Neutrophil (primary cell): Measurements from ENCODE around the gene KDSR.

Experiments used
- H3K27ac ChIP-seq: fragments of 200-600 bp; sonication (generic); 2 replicates; pipeline ENCODE4 v1.5.1; 2016; ENCODE audit warnings: mild to moderate bottlenecking, moderate library complexity
- H3K27me3 ChIP-seq: fragments of 200-600 bp; sonication (generic); 2 replicates; pipeline ENCODE4 v1.6.0; 2016; ENCODE audit warnings: mild to moderate bottlenecking
- H3K36me3 ChIP-seq: fragments of 200-600 bp; sonication (generic); 2 replicates; pipeline ENCODE4 v1.5.1; 2017
- H3K4me1 ChIP-seq, 2 experiments: fragments of 200-600 bp in 1 of 2; sonication (generic) in 1 of 2; 1 replicate in 1 of 2; 2 replicates in 1 of 2; pipeline versions ENCODE4 v1.5.1 to v1.6.1; 2013 to 2016; ENCODE audit warnings: low read depth in 1 of 2, low read length in 1 of 2, mild to moderate bottlenecking in 1 of 2, moderate library complexity in 1 of 2; ENCODE audit not compliant: control insufficient read depth in 1 of 2, insufficient read depth in 1 of 2
- H3K4me3 ChIP-seq, 2 experiments: fragments of 200-600 bp in 1 of 2; sonication (generic) in 1 of 2; 1 replicate in 1 of 2; 2 replicates in 1 of 2; pipeline ENCODE4 v1.5.1; 2013 to 2016; ENCODE audit warnings: low read depth in 1 of 2, low read length in 1 of 2, mild to moderate bottlenecking in 1 of 2, moderate library complexity in 1 of 2
- H3K9me3 ChIP-seq: fragments of 200-600 bp; sonication (generic); 2 replicates; pipeline ENCODE4 v1.5.1; 2016
- TF ChIP-seq, protein P1 (sequence below): fragments of 200-600 bp; sonication (generic); IDR thresholded peaks from 2 replicates; pipeline ENCODE4 v1.5.1; 2016; ENCODE audit warnings: antibody characterized with exemption

KDSR gene

GRCh38 chr18:63326011-63326410 lies 41.0 kb downstream of the KDSR start:
- Histone ChIP-seq H3K4me3 (no peak overlapping the region), H3K27ac (no peak overlapping the region), H3K4me1 (peaks cover 13 to 15% of the 10 kb centered on the region in 2 experiments), H3K9me3 (no peaks in the 10 kb centered on the region), H3K36me3 (no peaks in the 10 kb centered on the region), H3K27me3 (peaks cover 7% of the 10 kb centered on the region)
- TF ChIP-seq, protein P1, sequence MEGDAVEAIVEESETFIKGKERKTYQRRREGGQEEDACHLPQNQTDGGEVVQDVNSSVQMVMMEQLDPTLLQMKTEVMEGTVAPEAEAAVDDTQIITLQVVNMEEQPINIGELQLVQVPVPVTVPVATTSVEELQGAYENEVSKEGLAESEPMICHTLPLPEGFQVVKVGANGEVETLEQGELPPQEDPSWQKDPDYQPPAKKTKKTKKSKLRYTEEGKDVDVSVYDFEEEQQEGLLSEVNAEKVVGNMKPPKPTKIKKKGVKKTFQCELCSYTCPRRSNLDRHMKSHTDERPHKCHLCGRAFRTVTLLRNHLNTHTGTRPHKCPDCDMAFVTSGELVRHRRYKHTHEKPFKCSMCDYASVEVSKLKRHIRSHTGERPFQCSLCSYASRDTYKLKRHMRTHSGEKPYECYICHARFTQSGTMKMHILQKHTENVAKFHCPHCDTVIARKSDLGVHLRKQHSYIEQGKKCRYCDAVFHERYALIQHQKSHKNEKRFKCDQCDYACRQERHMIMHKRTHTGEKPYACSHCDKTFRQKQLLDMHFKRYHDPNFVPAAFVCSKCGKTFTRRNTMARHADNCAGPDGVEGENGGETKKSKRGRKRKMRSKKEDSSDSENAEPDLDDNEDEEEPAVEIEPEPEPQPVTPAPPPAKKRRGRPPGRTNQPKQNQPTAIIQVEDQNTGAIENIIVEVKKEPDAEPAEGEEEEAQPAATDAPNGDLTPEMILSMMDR, result no peak

DNA sequence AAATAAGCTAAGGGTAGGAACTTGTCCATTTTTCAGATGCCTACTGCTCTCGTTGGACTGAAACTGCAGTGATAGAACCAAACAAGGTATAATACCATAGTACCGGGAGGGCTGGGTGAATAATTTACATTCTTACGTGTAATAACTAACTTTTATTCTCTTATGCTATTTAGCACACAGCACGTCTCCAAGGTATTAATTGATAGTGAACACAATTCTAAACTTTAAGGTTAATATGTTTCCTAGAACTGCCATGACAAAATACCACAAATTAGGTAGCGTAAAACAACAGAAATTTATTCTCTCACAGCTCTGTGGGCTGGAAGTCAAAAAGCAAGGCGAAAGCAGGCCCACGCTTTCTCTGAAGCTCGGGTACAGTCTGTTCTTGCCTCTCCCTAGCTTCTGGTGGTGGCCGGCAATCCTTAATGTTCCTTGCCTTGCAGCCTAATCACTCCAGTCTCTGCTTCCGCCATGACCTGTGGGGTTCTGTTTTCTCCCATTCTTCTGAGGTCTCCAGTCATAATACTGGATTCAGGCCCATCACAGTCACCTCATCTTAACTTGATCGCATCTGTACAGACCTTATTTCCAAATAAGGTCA lies 41.8 kb downstream of the KDSR start:
- H3K27me3 ChIP-seq, result peaks cover 12% of the 10 kb centered on the region
- peaks cover 19 to 21% of the 10 kb centered on the region in 2 experiments for H3K4me1 ChIP-seq
- H3K4me3 ChIP-seq, result no peak overlapping the region
- H3K9me3 ChIP-seq, result no peaks in the 10 kb centered on the region
- no peak overlapping the region for H3K27ac ChIP-seq
- TF ChIP-seq, protein P1, result no peak
- H3K36me3 ChIP-seq, result no peaks in the 10 kb centered on the region

- H3K4me3 ChIP-seq, result no peak overlapping the region
- H3K9me3 ChIP-seq, result no peaks in the 10 kb centered on the region
- H3K4me1 ChIP-seq, result peaks cover 34 to 35% of the 10 kb centered on the region in 2 experiments
- peaks cover 29% of the 10 kb centered on the region for H3K27me3 ChIP-seq
- TF ChIP-seq, protein P1, result peak; percentile 74
- no peaks in the 10 kb centered on the region for H3K36me3 ChIP-seq
- H3K27ac ChIP-seq, result no peak overlapping the region
Observed at GRCh38 chr18:63322908-63323634, 43.9 kb downstream of the KDSR start.

GRCh38 chr18:63322206-63322605 lies 44.8 kb downstream of the KDSR start:
- H3K4me3 ChIP-seq, result no peak overlapping the region
- peaks cover 37% of the 10 kb centered on the region for H3K27me3 ChIP-seq
- TF ChIP-seq, protein P1, result no peak
- no peaks in the 10 kb centered on the region for H3K9me3 ChIP-seq
- H3K36me3 ChIP-seq, result no peaks in the 10 kb centered on the region
- H3K27ac ChIP-seq, result no peak overlapping the region
- peaks cover 37 to 39% of the 10 kb centered on the region in 2 experiments for H3K4me1 ChIP-seq

DNA sequence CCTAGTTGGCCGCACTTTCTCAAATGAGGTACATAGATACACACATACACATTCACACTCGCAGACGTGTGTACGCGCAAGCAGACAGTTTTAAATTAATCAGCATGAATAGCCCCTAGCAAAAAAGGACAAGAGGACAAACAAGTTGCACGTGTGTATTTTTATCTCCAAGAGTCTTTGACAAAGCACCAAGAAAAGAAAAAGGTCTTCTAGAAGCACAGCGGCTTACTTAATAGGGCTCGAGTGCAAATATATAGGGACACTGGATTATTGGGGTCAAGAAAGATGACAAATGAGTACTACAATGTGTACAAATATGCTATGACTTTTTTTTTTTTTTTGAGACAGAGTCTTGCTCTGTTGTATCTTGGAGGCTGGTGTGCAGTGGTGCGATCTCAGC lies 45.7 kb downstream of the KDSR start:
- H3K27ac ChIP-seq, result no peak overlapping the region
- no peaks in the 10 kb centered on the region for H3K9me3 ChIP-seq
- no peaks in the 10 kb centered on the region for H3K36me3 ChIP-seq
- TF ChIP-seq, protein P1, result no peak
- peak overlapping the region; percentile 66 to 67 for H3K4me3 ChIP-seq
- peaks cover 42% of the 10 kb centered on the region for H3K27me3 ChIP-seq
- peaks cover 37 to 39% of the 10 kb centered on the region in 2 experiments for H3K4me1 ChIP-seq
